ENCODE data around the gene NINJ1. TPM values are rescaled to one million over a fixed set of nuclear protein-coding genes. Genes with fewer than 3 reads are reported as not detected.

NINJ1 gene
- total RNA-seq, 6 experiments from 2014 or later: 35.6 to 103 (median 65.1) TPM

DNA sequence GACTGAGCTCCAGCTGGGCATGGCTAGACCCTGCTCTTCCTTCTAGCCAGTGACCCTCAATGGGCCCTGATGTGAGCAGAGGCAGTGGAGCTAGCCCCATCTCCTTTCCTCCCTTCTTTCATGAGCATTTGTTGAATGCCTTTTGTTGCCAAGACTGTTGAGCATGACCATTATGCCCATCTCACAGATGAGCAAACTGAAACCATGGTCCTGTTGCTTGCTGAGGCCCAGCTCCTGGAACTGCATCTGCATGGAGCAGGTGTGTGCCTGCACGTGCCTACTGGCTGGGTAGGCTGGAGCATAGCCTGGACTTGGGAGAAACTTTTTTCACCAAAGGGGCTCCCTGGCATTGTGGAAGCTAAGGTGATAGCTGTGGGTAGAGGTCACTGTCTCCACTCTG is 46.9 kb upstream of the NINJ1 start:
- H3K4me3 ChIP-seq: no peak overlapping the region
- H3K27ac ChIP-seq: no peak overlapping the region
- no peak for DNase-seq
- H3K4me1 ChIP-seq: peaks cover 0 to 12% (median 0%) of the 10 kb centered on the region in 4 donors
- no peaks in the 10 kb centered on the region for H3K36me3 ChIP-seq
- peaks cover 0 to 13% of the 10 kb centered on the region in 2 donors for H3K27me3 ChIP-seq
- intact Hi-C loops (cut with DNase I): no loop called here
- no CpG with 5 or more reads among the region's 1 CpG for WGBS (ENCODE audit: insufficient coverage, low coverage, low lambda C conversion rate, missing lambda C conversion rate)
- TF ChIP-seq CTCF (IDR thresholded peaks at IDR 0.05) (no peak), POLR2A (IDR thresholded peaks at IDR 0.05) (no peak)
- no peaks in the 10 kb centered on the region for H3K9me3 ChIP-seq
- ATAC-seq: no peak

- Histone ChIP-seq H3K9me3 (no peaks in the 10 kb centered on the region), H3K27ac (no peak overlapping the region), H3K36me3 (no peaks in the 10 kb centered on the region), H3K4me3 (no peak overlapping the region), H3K4me1 (peaks cover 0 to 5% (median 0%) of the 10 kb centered on the region in 4 donors), H3K27me3 (peaks cover 0 to 7% of the 10 kb centered on the region in 2 donors)
- WGBS (ENCODE audit: insufficient coverage, low coverage, low lambda C conversion rate, missing lambda C conversion rate): 76% methylated on average over 7 of the region's 22 CpGs
- TF ChIP-seq POLR2A (IDR thresholded peaks at IDR 0.05) (no peak), CTCF (IDR thresholded peaks at IDR 0.05) (no peak)
- intact Hi-C loops (cut with DNase I): no loop called here
- ATAC-seq: no peak
- DNase-seq: no peak
Measured at GRCh38 chr9:93178851-93179786, 45.1 kb upstream of the NINJ1 start.

- WGBS (ENCODE audit: insufficient coverage, low coverage, low lambda C conversion rate, missing lambda C conversion rate): 67% methylated on average over 3 of the region's 6 CpGs
Measured at GRCh38 chr9:93177676-93178075, 43.6 kb upstream of the NINJ1 start.

GRCh38 chr9:93174976-93175375 is 40.9 kb upstream of the NINJ1 start:
- Histone ChIP-seq H3K36me3 (no peaks in the 10 kb centered on the region), H3K27me3 (no peaks in the 10 kb centered on the region), H3K9me3 (no peaks in the 10 kb centered on the region), H3K4me1 (no peaks in the 10 kb centered on the region), H3K27ac (no peak overlapping the region), H3K4me3 (no peak overlapping the region)
- 80% methylated on average over 1 of the region's 3 CpGs for WGBS (ENCODE audit: insufficient coverage, low coverage, low lambda C conversion rate, missing lambda C conversion rate)
- TF ChIP-seq POLR2A (IDR thresholded peaks at IDR 0.05) (no peak), CTCF (IDR thresholded peaks at IDR 0.05) (no peak)
- DNase-seq: no peak
- no peak for ATAC-seq
- intact Hi-C loops (cut with DNase I): no loop called here

More at GRCh38 chr9:93177676-93178075, 43.6 kb upstream of the NINJ1 start:
- no peak overlapping the region for H3K27ac ChIP-seq
- no peaks in the 10 kb centered on the region for H3K36me3 ChIP-seq
- TF ChIP-seq CTCF (IDR thresholded peaks at IDR 0.05) (no peak), POLR2A (IDR thresholded peaks at IDR 0.05) (no peak)
- no peak overlapping the region for H3K4me3 ChIP-seq
- intact Hi-C loops (cut with DNase I): no loop called here
- no peaks in the 10 kb centered on the region for H3K27me3 ChIP-seq
- no peaks in the 10 kb centered on the region for H3K9me3 ChIP-seq
- DNase-seq (no peak), ATAC-seq (peak in 1 of 4 donors; percentile 28)
- H3K4me1 ChIP-seq: no peaks in the 10 kb centered on the region
